ENCODE measurements around the gene FHAD1. TPM values are rescaled to one million over a fixed set of nuclear protein-coding genes. Genes with fewer than 3 reads are reported as not detected.

The FHAD1 gene
- total and polyA plus RNA-seq, 2 of the 13 experiments (the other 11 are each of a cell fraction or from before 2014, with no cell fraction given) = not detected

DNA sequence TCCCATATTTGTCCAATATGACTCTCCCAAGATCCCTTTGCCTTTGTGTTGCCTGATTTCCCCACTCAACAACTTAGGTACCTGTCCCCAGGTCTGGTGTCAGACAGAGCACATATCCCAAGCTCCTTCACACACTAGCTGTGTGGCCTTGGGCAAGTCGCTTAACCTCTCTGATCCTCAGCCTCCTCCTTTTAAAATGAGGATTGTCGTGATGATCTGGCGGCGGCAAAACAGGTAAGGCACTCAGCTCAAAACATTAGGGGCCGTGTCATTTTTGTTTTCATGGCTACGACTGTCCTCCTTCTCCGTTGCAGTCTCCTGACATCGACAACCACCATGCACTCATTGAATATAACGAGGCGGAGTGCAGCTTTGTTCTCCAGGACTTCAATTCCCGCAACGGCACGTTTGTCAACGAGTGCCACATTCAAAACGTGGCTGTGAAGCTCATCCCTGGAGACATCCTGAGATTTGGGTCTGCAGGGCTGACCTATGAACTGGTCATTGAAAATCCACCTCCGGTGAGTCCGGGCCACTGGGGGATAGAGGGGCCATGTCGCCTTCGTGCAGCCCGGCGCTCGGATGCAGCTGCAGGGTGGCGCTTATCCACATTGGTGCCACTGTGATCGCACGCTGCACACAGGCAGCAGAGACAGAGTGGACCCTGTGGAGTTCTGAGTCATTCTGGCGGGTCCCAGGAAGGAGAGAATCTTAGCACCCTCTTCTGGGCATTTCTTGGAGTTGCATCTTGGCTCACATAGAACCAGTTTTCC is 25.2 kb downstream of the FHAD1 start (continued):
- TF ChIP-seq TFDP1 (CRISPR knock-in tag; IDR thresholded peaks at IDR 0.05; ENCODE audit: borderline replicate concordance) (peak; percentile 80), CCAR2 (optimal IDR thresholded peaks at IDR 0.05; ENCODE audit: low read depth, low read length) (no peak), TAF15 (IDR thresholded peaks at IDR 0.05; ENCODE audit: low read depth, low read length, poor library complexity, severe bottlenecking) (no peak), MATR3 (CRISPR knock-in tag; IDR thresholded peaks at IDR 0.05) (no peak), ZNF780A (CRISPR knock-in tag; IDR thresholded peaks at IDR 0.05) (no peak), REXO4 (CRISPR knock-in tag; IDR thresholded peaks at IDR 0.05; ENCODE audit: borderline replicate concordance) (no peak), PATZ1 (CRISPR knock-in tag; IDR thresholded peaks at IDR 0.05) (peak; percentile 39; the same call in 1 of the 2 replicates), E2F2 (CRISPR knock-in tag; IDR thresholded peaks at IDR 0.05; ENCODE audit: borderline replicate concordance) (no peak), SKI (IDR thresholded peaks at IDR 0.05; ENCODE audit: partially characterized antibody) (peak; percentile 8), MYPOP (CRISPR knock-in tag; IDR thresholded peaks at IDR 0.05) (no peak), PCBP1 (IDR thresholded peaks at IDR 0.05; ENCODE audit: borderline replicate concordance, low read depth, low read length) (no peak), BRD4 (CRISPR knock-in tag; IDR thresholded peaks at IDR 0.05) (no peak), CENPT (CRISPR knock-in tag; IDR thresholded peaks at IDR 0.05; ENCODE audit: low read depth) (no peak), ARID2 (CRISPR knock-in tag; IDR thresholded peaks at IDR 0.05; ENCODE audit: borderline replicate concordance) (no peak), RELA (CRISPR knock-in tag; IDR thresholded peaks at IDR 0.05) (no peak)
- TF ChIP-seq, protein P1, sequence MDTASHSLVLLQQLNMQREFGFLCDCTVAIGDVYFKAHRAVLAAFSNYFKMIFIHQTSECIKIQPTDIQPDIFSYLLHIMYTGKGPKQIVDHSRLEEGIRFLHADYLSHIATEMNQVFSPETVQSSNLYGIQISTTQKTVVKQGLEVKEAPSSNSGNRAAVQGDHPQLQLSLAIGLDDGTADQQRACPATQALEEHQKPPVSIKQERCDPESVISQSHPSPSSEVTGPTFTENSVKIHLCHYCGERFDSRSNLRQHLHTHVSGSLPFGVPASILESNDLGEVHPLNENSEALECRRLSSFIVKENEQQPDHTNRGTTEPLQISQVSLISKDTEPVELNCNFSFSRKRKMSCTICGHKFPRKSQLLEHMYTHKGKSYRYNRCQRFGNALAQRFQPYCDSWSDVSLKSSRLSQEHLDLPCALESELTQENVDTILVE (CRISPR knock-in tag; IDR thresholded peaks at IDR 0.05) = 0 out of 2 replicates have a peak, but pooled peaks have one; percentile 53
- TF ChIP-seq, protein P2, sequence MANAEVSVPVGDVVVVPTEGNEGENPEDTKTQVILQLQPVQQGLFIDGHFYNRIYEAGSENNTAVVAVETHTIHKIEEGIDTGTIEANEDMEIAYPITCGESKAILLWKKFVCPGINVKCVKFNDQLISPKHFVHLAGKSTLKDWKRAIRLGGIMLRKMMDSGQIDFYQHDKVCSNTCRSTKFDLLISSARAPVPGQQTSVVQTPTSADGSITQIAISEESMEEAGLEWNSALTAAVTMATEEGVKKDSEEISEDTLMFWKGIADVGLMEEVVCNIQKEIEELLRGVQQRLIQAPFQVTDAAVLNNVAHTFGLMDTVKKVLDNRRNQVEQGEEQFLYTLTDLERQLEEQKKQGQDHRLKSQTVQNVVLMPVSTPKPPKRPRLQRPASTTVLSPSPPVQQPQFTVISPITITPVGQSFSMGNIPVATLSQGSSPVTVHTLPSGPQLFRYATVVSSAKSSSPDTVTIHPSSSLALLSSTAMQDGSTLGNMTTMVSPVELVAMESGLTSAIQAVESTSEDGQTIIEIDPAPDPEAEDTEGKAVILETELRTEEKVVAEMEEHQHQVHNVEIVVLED (CRISPR knock-in tag; IDR thresholded peaks at IDR 0.05; ENCODE audit: borderline replicate concordance) = no peak; the same call in 1 of the 2 replicates
- TF ChIP-seq, protein P3, sequence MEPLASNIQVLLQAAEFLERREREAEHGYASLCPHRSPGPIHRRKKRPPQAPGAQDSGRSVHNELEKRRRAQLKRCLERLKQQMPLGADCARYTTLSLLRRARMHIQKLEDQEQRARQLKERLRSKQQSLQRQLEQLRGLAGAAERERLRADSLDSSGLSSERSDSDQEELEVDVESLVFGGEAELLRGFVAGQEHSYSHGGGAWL (CRISPR knock-in tag; IDR thresholded peaks at IDR 0.05) = 0 out of 2 replicates have a peak, but pooled peaks have one; percentile 29
- TF ChIP-seq, protein P4, sequence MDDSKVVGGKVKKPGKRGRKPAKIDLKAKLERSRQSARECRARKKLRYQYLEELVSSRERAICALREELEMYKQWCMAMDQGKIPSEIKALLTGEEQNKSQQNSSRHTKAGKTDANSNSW (CRISPR knock-in tag; IDR thresholded peaks at IDR 0.05; ENCODE audit: borderline replicate concordance) = no peak

Data from HepG2 (cell line).